ENCODE measurements around the gene NPM3.

NPM3 gene

DNA sequence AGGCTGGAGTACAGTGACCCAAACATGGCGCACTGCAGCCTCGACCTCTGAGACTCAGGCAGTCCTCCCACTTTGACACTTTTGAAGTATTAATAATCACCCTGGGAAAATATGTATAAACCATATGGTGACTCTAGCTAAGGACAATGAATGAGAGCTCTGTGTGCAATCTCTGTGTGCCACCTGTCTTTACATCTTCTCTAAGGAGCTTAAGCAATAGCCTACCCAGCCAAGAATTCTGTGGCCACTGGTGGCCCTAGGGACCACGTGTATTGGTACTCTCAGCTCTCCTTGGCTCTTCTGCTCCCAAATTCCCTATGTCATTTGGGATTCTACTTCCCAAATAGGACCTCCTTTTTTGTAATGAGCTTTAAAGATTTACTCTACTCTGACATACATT lies 31.0 kb downstream of the NPM3 start:
- DNase-seq: no peak

DNA sequence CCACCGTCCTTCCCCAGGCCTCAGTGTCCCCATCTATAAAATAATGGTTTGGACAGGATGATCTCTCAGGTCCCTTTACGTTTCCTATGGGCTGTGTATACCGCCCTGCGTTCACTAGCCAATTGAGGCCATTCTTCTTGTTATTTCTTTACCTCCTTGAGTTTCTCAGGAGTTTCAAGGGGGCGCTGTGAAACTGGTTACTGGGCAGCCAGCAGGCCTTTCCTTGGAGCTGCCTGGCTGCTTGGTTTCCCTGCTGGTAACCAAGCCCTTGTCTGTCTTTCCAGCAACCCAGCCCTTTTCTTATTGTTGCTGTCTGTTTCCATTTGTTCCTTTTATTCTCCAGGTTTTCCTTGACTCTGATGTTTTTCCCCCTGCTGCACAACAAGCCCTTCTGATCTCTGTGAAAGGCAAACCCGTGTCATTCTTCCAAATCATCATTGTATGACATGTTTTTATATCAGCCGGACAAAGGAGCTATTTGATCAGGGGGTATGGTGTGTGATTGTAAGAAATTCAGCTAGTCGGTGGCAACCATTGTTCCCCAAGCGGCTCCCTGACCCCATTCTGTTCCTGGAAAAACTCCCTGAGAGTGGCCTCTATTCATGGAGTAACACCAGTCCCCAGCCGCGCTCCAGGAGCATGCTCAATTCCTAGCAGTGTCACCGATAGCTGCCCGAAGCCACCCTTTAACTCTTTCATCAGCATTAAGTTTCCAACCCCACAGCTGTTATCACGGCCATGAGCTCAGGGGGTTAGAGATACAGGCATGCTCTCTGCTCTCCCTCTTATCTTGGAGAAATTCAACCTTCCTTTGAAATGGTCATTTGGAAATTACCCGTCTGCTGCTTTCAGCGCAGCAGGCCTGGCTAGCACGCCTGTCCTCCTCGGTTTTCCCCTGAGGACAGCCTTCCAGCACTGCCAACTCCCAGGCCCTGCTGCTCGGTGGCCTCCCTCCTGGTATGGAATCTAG lies 33.9 kb downstream of the NPM3 start:
- no peak for DNase-seq

DNA sequence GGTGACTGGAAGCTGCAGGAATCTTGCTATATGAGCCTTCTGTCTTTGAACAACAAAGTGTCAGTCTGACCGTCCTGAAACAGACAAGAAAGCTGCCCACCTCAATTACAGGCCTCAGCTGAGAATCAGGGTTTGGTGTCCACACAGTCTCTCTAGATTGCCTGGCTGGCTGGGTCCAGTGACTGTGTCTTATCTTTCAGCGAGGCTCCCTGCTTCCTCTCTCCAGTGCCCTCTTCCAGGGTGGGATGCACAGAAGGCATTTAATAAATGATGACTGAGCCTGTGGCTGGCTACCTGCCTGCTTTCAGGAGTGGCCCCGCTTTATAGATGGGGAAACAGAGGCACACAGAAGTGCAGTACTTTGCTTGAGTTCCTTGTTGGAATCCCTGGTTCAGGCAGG lies 34.8 kb downstream of the NPM3 start:
- no peak for DNase-seq

DNA sequence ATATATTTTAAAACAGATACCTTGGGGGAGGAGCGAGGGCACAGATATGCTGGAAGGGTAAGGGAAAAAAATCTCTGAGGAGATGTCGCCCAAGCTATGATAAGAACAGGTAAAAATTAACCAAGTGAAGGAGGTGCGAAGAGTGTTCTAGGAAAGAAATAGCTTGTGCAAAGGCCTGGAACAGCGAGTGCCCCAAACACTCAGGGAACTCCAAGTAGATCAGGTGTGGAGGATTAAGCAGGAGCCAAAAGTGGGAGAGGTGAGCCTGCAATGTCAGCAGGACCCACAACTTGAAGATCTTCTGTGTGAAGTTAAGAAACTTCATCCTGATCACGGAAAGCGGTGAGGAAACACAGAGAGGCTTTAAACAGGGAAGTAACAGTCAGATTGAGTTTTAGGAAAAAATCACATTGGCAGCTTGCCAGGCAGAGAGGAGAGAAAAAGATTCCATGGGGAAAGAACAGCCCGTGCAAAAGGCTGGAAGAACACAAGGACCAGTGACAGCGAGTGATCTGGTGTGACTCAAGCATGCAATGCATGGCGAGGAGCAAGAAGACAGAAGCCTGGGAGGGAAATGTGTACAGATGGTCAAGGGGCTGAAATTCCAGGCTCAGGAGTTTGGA lies 38.1 kb downstream of the NPM3 start:
- peak in 1 of 2 donors; percentile 9 for DNase-seq

DNA sequence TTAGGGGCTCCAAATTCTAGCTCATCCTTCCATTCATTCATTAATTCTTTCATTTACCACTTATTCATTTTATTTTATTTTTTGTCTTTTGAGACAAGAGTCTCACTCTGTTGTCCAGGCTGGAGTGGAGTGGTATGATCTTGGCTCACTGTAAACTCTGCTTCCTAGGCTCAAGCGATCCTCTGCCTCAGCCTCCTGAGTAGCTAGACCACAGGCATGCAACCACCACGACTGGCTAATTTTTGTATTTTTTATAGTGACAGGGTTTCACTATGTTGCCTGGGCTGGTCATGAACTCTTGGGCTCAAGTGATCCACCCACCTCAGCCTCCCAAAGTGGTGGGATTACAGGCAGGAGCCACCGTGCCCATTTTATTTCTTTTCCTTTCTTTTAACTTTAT lies 39.0 kb downstream of the NPM3 start:
- DNase-seq: no peak

DNA sequence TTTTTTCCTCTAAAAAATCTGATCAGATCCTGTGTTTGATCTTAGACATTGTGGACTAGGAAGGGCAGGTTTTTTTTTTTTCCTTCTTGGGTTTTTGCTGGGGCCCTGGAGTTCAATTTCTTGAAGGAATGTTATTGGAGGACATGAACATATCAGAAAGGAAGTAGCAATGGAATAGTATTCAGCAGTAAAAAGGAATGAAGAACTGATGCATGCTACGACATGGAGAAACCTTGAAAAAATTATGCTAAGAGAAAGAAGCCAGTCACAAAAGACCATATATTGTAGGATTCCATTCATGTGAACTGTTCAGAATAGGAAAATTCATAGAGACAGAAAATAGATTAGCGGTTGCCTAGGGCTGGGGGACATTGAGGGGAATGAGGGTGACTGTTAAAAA lies 41.3 kb downstream of the NPM3 start:
- no peak for DNase-seq

DNA sequence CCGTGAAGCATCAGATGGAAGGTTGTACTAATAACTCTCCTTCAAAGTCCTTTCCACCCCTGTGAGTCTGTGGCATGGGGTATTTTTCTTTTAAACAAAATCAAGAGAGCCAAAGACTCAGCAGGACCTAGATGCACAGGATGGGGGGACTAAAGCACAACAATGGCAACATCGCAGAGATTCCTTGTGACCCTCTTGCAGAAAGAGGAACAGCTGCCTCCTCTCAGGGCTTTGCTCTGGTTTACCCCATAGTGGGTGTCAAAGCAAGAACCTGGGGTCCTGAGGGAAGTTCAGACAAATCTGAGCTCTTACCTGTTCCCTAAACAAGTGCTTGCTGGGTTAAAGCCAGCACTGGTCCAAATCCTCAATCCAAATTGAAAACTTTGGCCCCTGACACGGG lies 46.6 kb downstream of the NPM3 start:
- peak in 1 of 2 donors; percentile 6 for DNase-seq

DNA sequence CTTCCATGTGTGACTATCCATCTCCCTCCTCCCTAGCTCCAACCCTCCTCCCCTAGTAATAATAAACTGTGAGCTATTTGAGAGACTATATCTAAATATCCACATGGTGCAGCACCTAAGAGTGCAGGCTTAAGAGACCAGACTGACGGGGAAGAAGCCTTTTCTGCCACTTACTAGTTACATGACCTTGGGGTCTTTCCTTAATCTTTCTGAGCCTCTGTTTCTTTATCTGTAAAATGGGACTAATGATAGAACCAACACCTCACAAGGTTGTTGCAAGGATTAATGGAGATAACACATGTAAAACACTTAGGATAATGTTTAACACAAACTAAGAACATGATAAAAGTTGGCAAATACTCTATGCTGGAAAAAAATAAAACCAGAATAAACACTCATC lies 51.1 kb downstream of the NPM3 start:
- DNase-seq: no peak
